Left colon (tissue), 2 donors: Measurements from ENCODE around the gene MAEA. TPM values are rescaled to one million over a fixed set of nuclear protein-coding genes. Genes with fewer than 3 reads are reported as not detected.

Experiments used
- ATAC-seq: fragments of 200-7000 bp; cut with Tn5 transposase; one replicate; pipeline ENCODE4 v1.9.1; 2020; ENCODE audit warnings: mild to moderate bottlenecking, moderate library complexity
- DNase-seq, 2 donors: peaks; one replicate each; pipeline ENCODE4 v3.0.0-alpha.2; 2020
- intact Hi-C, 2 donors: fragments of 100-400 bp; cut with DNase I in 1 of 2; cut with micrococcal nuclease in 1 of 2; formaldehyde crosslinking; loops; one replicate each; pipeline versions ENCODE4 v1.11.2 to v1.14.0; 2022; cut with DNase I, micrococcal nuclease
- total RNA-seq, 2 donors: library from RNA; stranded (reverse); fragmentation: NEBNext Ultra II Directional; extraction: Animal tissue kit (Norgen Biotek cat#: 25700); gene quantifications; one replicate each; pipeline ENCODE4 v1.2.1, GENCODE V29; 2021
- donor health status: DM: no; HTN: no; CAD: no.
- donor health status: DM: yes; HTN: yes; CAD: no.

MAEA gene
- total RNA-seq, 2 donors from 2014 or later, result 88.7 to 101 TPM

GRCh38 chr4:1376841-1377605 lies 87.3 kb downstream of the MAEA start:
- peak; percentile 3 to 10 for DNase-seq
- ATAC-seq, result peak; percentile 4
- intact Hi-C loops, result no loop called here

GRCh38 chr4:1377606-1378261 lies 88.0 kb downstream of the MAEA start:
- ATAC-seq (no peak), DNase-seq (peak; percentile 3 to 16)
- intact Hi-C loops, result no loop called here

GRCh38 chr4:1378559-1379231 lies 89.0 kb downstream of the MAEA start:
- DNase-seq, result peak in 1 of 2 donors; percentile 3
- intact Hi-C loops, result no loop called here
- no peak for ATAC-seq

GRCh38 chr4:1379351-1379781 lies 89.7 kb downstream of the MAEA start:
- intact Hi-C loops, result no loop called here
- no peak for ATAC-seq
- peak in 1 of 2 donors; percentile 4 for DNase-seq

- intact Hi-C loops, result no loop called here
- peak in 1 of 2 donors; percentile 2 for DNase-seq
- ATAC-seq, result no peak
These were observed 90.2 kb downstream of the MAEA start for GRCh38 chr4:1379801-1380331.

GRCh38 chr4:1380368-1381151 lies 90.9 kb downstream of the MAEA start:
- no peak for ATAC-seq

GRCh38 chr4:1381181-1381621 lies 91.5 kb downstream of the MAEA start:
- ATAC-seq, result no peak
- DNase-seq, result no peak
- intact Hi-C loops, result no loop called here

More at GRCh38 chr4:1380368-1381151, 90.9 kb downstream of the MAEA start:
- intact Hi-C loops, result no loop called here
- peak in 1 of 2 donors; percentile 2 for DNase-seq

- intact Hi-C loops, result no loop called here
- ATAC-seq, result no peak
- DNase-seq, result no peak
These were observed 92.4 kb downstream of the MAEA start for GRCh38 chr4:1381944-1382541.

- DNase-seq (no peak), ATAC-seq (no peak)
- intact Hi-C loops, result no loop called here
These were observed 93.4 kb downstream of the MAEA start for GRCh38 chr4:1382776-1383727.

GRCh38 chr4:1383728-1384591 lies 94.3 kb downstream of the MAEA start:
- intact Hi-C loops, result no loop called here
- ATAC-seq, result no peak
- DNase-seq, result no peak

- intact Hi-C loops, result no loop called here
- DNase-seq (no peak), ATAC-seq (no peak)
These were observed 95.1 kb downstream of the MAEA start for GRCh38 chr4:1384675-1385372.

- intact Hi-C loops, result no loop called here
- DNase-seq (no peak), ATAC-seq (no peak)
These were observed 96.0 kb downstream of the MAEA start for GRCh38 chr4:1385373-1386340.
